H9 (cell line): ENCODE data around the gene ABCC12. TPM values are rescaled to one million over a fixed set of nuclear protein-coding genes. Genes with fewer than 3 reads are reported as not detected.

Source experiments
- DNase-seq: peaks from one replicate; pipeline ENCODE4 v3.0.0-alpha.2; 2017
- H2AFZ ChIP-seq: one replicate; pipeline ENCODE4 v1.6.1; 2013; ENCODE audit warnings: mild to moderate bottlenecking, low read length, control low read depth, moderate library complexity
- H2AK5ac ChIP-seq: 2 replicates; pipeline ENCODE4 v1.6.1; 2013; ENCODE audit warnings: low read length, control low read depth, mixed read lengths; ENCODE audit not compliant: insufficient read length
- H2BK120ac ChIP-seq: one replicate; pipeline ENCODE4 v1.6.1; 2013; ENCODE audit warnings: low read depth, mild to moderate bottlenecking, low read length, control low read depth, inconsistent platforms; ENCODE audit not compliant: poor library complexity, severe bottlenecking
- H2BK12ac ChIP-seq: 2 replicates; pipeline ENCODE4 v1.6.1; 2013; ENCODE audit warnings: low read length, control low read depth, mixed read lengths, low read depth; ENCODE audit not compliant: insufficient read length
- H2BK15ac ChIP-seq: 2 replicates; pipeline ENCODE4 v1.6.1; 2013; ENCODE audit warnings: low read depth, low read length, control low read depth
- H2BK20ac ChIP-seq: one replicate; pipeline ENCODE4 v1.6.1; 2013; ENCODE audit warnings: low read depth, mild to moderate bottlenecking, low read length, control low read depth, inconsistent platforms; ENCODE audit not compliant: poor library complexity, severe bottlenecking
- H2BK5ac ChIP-seq: 2 replicates; pipeline ENCODE4 v1.6.1; 2013; ENCODE audit warnings: low read length, control low read depth, mixed read lengths; ENCODE audit not compliant: insufficient read length
- H3K14ac ChIP-seq: 2 replicates; pipeline ENCODE4 v1.6.1; 2013; ENCODE audit warnings: low read length, control low read depth; ENCODE audit not compliant: insufficient read depth
- H3K18ac ChIP-seq: 2 replicates; pipeline ENCODE4 v1.6.1; 2013; ENCODE audit warnings: low read depth, mild to moderate bottlenecking, mixed read lengths, low read length, control low read depth; ENCODE audit not compliant: insufficient read length
- H3K23ac ChIP-seq: 2 replicates; pipeline ENCODE4 v1.6.1; 2013; ENCODE audit warnings: low read length, control low read depth, mixed read lengths, low read depth; ENCODE audit not compliant: insufficient read length
- H3K23me2 ChIP-seq: 2 replicates; pipeline ENCODE4 v1.6.1; 2013; ENCODE audit warnings: low read depth, mild to moderate bottlenecking, mixed read lengths, low read length, control low read depth; ENCODE audit not compliant: insufficient read length, poor library complexity, severe bottlenecking
- H3K27ac ChIP-seq: 2 replicates; pipeline ENCODE4 v1.5.1; 2013; ENCODE audit warnings: low read length, control low read depth, mixed read lengths, low read depth; ENCODE audit not compliant: insufficient read length
- H3K27me3 ChIP-seq: 2 replicates; pipeline ENCODE4 v1.6.1; 2013; ENCODE audit warnings: low read length, control low read depth, inconsistent platforms; ENCODE audit not compliant: insufficient read depth
- H3K4ac ChIP-seq: 2 replicates; pipeline ENCODE4 v1.6.1; 2013; ENCODE audit warnings: low read depth, mild to moderate bottlenecking, control low read depth, inconsistent platforms, low read length, moderate library complexity
- H3K4me1 ChIP-seq: 2 replicates; pipeline ENCODE4 v1.6.1; 2013; ENCODE audit warnings: low read length, control low read depth, inconsistent platforms; ENCODE audit not compliant: insufficient read depth
- H3K4me2 ChIP-seq: 2 replicates; pipeline ENCODE4 v1.6.1; 2013; ENCODE audit warnings: low read length, control low read depth, mixed read lengths; ENCODE audit not compliant: insufficient read length, insufficient read depth
- H3K56ac ChIP-seq: 2 replicates; pipeline ENCODE4 v1.6.1; 2013; ENCODE audit warnings: low read depth, mild to moderate bottlenecking, mixed read lengths, low read length, control low read depth; ENCODE audit not compliant: insufficient read length
- H3K79me1 ChIP-seq: 2 replicates; pipeline ENCODE4 v1.6.1; 2013; ENCODE audit warnings: low read depth, mild to moderate bottlenecking, moderate library complexity, low read length, control low read depth, inconsistent platforms; ENCODE audit not compliant: insufficient read depth, poor library complexity, severe bottlenecking
- H3K79me2 ChIP-seq: 2 replicates; pipeline ENCODE4 v1.6.1; 2013; ENCODE audit warnings: low read length, control low read depth, inconsistent platforms; ENCODE audit not compliant: insufficient read depth
- H3K9ac ChIP-seq: 2 replicates; pipeline ENCODE4 v1.6.1; 2013; ENCODE audit warnings: low read length, control low read depth, mixed read lengths; ENCODE audit not compliant: insufficient read length; ENCODE audit errors: extremely low read depth
- H3K9me3 ChIP-seq: one replicate; pipeline ENCODE4 v1.6.1; 2013; ENCODE audit warnings: low read depth, low read length, inconsistent platforms; ENCODE audit not compliant: control insufficient read depth
- H3T11ph ChIP-seq: one replicate; pipeline ENCODE4 v1.6.1; 2013; ENCODE audit warnings: mild to moderate bottlenecking, low read length, control low read depth, inconsistent platforms
- H4K20me1 ChIP-seq: one replicate; pipeline ENCODE4 v1.6.1; 2013; ENCODE audit not compliant: control insufficient read depth, insufficient read length, insufficient read depth
- H4K5ac ChIP-seq: 2 replicates; pipeline ENCODE4 v1.6.1; 2013; ENCODE audit warnings: low read depth, mild to moderate bottlenecking, mixed read lengths, low read length, control low read depth; ENCODE audit not compliant: insufficient read length
- H4K8ac ChIP-seq: replicated peaks from 2 replicates; pipeline ENCODE4 v1.6.1; 2013; ENCODE audit warnings: low read length, control low read depth, mixed read lengths, low read depth; ENCODE audit not compliant: insufficient read length
- H4K91ac ChIP-seq: 2 replicates; pipeline ENCODE4 v1.6.1; 2013; ENCODE audit warnings: low read depth, mild to moderate bottlenecking, moderate library complexity, mixed read lengths, low read length, control low read depth; ENCODE audit not compliant: insufficient read length
- H3K27ac Mint-ChIP-seq, 3 experiments: 2 replicates in 2 of 3; 3 replicates in 1 of 3; pipeline ENCODE4 v1.8.0; 2020 to 2021; ENCODE audit warnings: mixed read lengths in 3 of 3, mild to moderate bottlenecking in 1 of 3, moderate library complexity in 1 of 3
- H3K27me3 Mint-ChIP-seq: 2 replicates; pipeline ENCODE4 v1.8.0; 2021; ENCODE audit warnings: low read depth, mild to moderate bottlenecking, moderate library complexity, mixed read lengths
- H3K36me3 Mint-ChIP-seq, 3 experiments: 2 replicates in 2 of 3; 3 replicates in 1 of 3; pipeline ENCODE4 v1.8.0; 2020 to 2021; ENCODE audit warnings: low read depth in 3 of 3, mixed read lengths in 3 of 3; ENCODE audit not compliant: insufficient read depth in 1 of 3
- H3K4me1 Mint-ChIP-seq, 2 experiments: 2 replicates each; pipeline ENCODE4 v1.8.0; 2020; ENCODE audit warnings: mixed read lengths in 2 of 2
- H3K4me3 Mint-ChIP-seq, 2 experiments: 2 replicates in 1 of 2; 3 replicates in 1 of 2; pipeline ENCODE4 v1.8.0; 2020 to 2021; ENCODE audit warnings: mild to moderate bottlenecking in 2 of 2, mixed read lengths in 2 of 2, moderate library complexity in 1 of 2
- H3K9me3 Mint-ChIP-seq, 2 experiments: 2 replicates in 1 of 2; 3 replicates in 1 of 2; pipeline ENCODE4 v1.8.0; 2020; ENCODE audit warnings: mild to moderate bottlenecking in 2 of 2, mixed read lengths in 2 of 2, moderate library complexity in 1 of 2
- CTCF ChIP-seq: fragments of 200-600 bp; sonication (generic); conservative IDR thresholded peaks from 3 replicates; pipeline ENCODE4 v1.8.0; 2021; ENCODE audit warnings: antibody characterized with exemption, mild to moderate bottlenecking
- WGBS: extraction: QIAGEN DNeasy Blood & Tissue Kit; methylation state at CpG from one replicate; pipeline ENCODE4 v1.1.7; 2013; ENCODE audit warnings: missing lambda C conversion rate, low lambda C conversion rate, mixed read lengths; ENCODE audit not compliant: insufficient read length; ENCODE audit errors: extremely low coverage; 5-methylcytosine and 5-hydroxymethylcytosine counted together
- total RNA-seq: library from RNA; stranded (reverse); gene quantifications from 2 replicates; pipeline ENCODE4 v1.2.1, GENCODE V29; 2021

Gene ABCC12
- total RNA-seq, 1 experiment from 2014 or later: 0.09 TPM

- H3K23ac ChIP-seq: no peak overlapping the region
- H3K79me2 ChIP-seq: no peaks in the 10 kb centered on the region
- no peak overlapping the region for H2BK12ac ChIP-seq
- Mint-ChIP-seq H3K4me3 (no peak overlapping the region), H3K27ac (no peak overlapping the region), H3K4me1 (peaks cover 6 to 11% of the 10 kb centered on the region in 2 experiments), H3K36me3 (peaks cover 0 to 1% (median 0%) of the 10 kb centered on the region in 3 experiments; a peak in 1 of 7 replicates), H3K27me3 (peaks cover 2% of the 10 kb centered on the region), H3K9me3 (0 out of 5 replicates have a peak, but pooled peaks cover 0 to 2% of the 10 kb centered on the region in 2 experiments)
- WGBS: no CpG with 5 or more reads among the region's 13 CpGs
- no peak overlapping the region for H3K18ac ChIP-seq
- H3K79me1 ChIP-seq: no peaks in the 10 kb centered on the region
- H2BK15ac ChIP-seq: no peak overlapping the region
- H4K91ac ChIP-seq: no peak overlapping the region
- H3K56ac ChIP-seq: no peak overlapping the region
- H2BK5ac ChIP-seq: no peak overlapping the region
- H4K8ac ChIP-seq: no peak overlapping the region
- H2BK120ac ChIP-seq: no peak overlapping the region
- H2BK20ac ChIP-seq: no peak overlapping the region
- no peak overlapping the region for H3K4me2 ChIP-seq
- H3K9me3 ChIP-seq: no peaks in the 10 kb centered on the region
- no peak for DNase-seq
- no peak overlapping the region for H4K5ac ChIP-seq
- TF ChIP-seq CTCF: no peak
- no peaks in the 10 kb centered on the region for H3K27me3 ChIP-seq
- H3K23me2 ChIP-seq: no peaks in the 10 kb centered on the region
- peaks cover 2% of the 10 kb centered on the region; the same call in 1 of the 2 replicates for H3K4me1 ChIP-seq
- no peak overlapping the region for H3K27ac ChIP-seq
- H4K20me1 ChIP-seq: no peaks in the 10 kb centered on the region
- H3K9ac ChIP-seq: no peak overlapping the region
- H2AFZ ChIP-seq: no peak overlapping the region
- H2AK5ac ChIP-seq: no peak overlapping the region
- no peak overlapping the region for H3K14ac ChIP-seq
- H3T11ph ChIP-seq: no peak overlapping the region
- no peak overlapping the region for H3K4ac ChIP-seq
Measured at GRCh38 chr16:48126801-48127644, 28.8 kb downstream of the ABCC12 start.
